Uterus (tissue), 4 donors: Measurements from ENCODE around the gene CACNB2. TPM values are rescaled to one million over a fixed set of nuclear protein-coding genes. Genes with fewer than 3 reads are reported as not detected.

Experiments used
- DNase-seq, 2 donors: peaks; one replicate each; pipeline ENCODE4 v3.0.0-alpha.2; 2019 to 2020
- H3K27ac ChIP-seq, 2 donors: fragments of 200-600 bp; sonication (generic); 1 replicate in 1 of 2; 2 replicates in 1 of 2; pipeline ENCODE4 v1.5.1; 2016 to 2018
- H3K27me3 ChIP-seq, 2 donors: fragments of 200-600 bp; sonication (generic); one replicate each; pipeline ENCODE4 v1.5.1; 2018 to 2019; ENCODE audit warnings: control low read depth in 1 of 2
- H3K36me3 ChIP-seq, 2 donors: fragments of 200-600 bp; sonication (generic); one replicate each; pipeline ENCODE4 v1.5.1; 2019; ENCODE audit warnings: control low read depth in 1 of 2
- H3K4me1 ChIP-seq, 2 donors: fragments of 200-600 bp; sonication (generic); one replicate each; pipeline ENCODE4 v1.5.1; 2018 to 2019; ENCODE audit warnings: control low read depth in 1 of 2
- H3K4me3 ChIP-seq, 2 donors: fragments of 200-600 bp; sonication (generic); 1 replicate in 1 of 2; 2 replicates in 1 of 2; pipeline ENCODE4 v1.5.1; 2018 to 2019; ENCODE audit warnings: mild to moderate bottlenecking in 1 of 2
- H3K9me3 ChIP-seq, 2 donors: fragments of 200-600 bp; sonication (generic); one replicate each; pipeline ENCODE4 v1.5.1; 2019; ENCODE audit warnings: control low read depth in 1 of 2
- CTCF ChIP-seq, 4 experiments: fragments of 200-600 bp in 2 of 4; fragments of 450-650 bp in 2 of 4; sonication (generic) in 2 of 4; IDR thresholded peaks; one replicate each; pipeline ENCODE4 v1.5.1; 2016 to 2019; ENCODE audit warnings: antibody characterized with exemption in 4 of 4, mild to moderate bottlenecking in 2 of 4, moderate library complexity in 1 of 4
- POLR2A ChIP-seq, 2 donors: fragments of 450-650 bp; IDR thresholded peaks; one replicate each; pipeline ENCODE4 v1.6.1; 2016; ENCODE audit warnings: antibody characterized with exemption in 2 of 2, mild to moderate bottlenecking in 1 of 2, moderate library complexity in 1 of 2
- intact Hi-C: fragments of 100-400 bp; cut with DNase I; formaldehyde crosslinking; loops from one replicate; pipeline ENCODE4 v1.15.1; 2023; ENCODE audit warnings: low total_unique reads
- total RNA-seq, 4 donors: library from RNA; depleted of rRNA in 3 of 4; stranded (reverse); fragments of >200 nt in 3 of 4; gene quantifications; one replicate each; pipeline versions ENCODE4 v1.1.0 to v1.2.4, GENCODE V29; 2014 to 2023
- donor health status: DM: yes; HTN: yes; CAD: no.

CACNB2 gene
- total RNA-seq, 4 donors from 2014 or later: 19.4 to 33.0 (median 27.0) TPM

DNA sequence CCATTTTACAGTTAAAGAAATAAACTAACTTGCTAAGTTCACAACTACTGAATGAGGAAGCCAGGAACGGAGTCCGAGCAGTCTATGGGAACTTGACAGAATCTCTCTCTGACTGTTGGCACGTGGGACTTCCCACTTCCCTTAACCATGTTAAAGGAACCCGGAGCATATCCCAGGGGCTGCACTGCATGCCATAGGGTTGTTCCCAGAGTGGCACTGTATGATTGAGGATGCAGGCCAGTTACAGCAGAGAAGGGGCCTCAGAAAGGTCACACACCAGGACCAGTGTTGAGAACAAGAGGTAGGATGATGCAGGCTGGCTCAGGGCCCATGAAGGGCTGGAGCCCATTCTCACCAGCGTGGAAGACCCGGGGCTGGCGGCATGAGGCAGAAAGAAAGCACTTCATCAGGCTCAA lies 309.4 kb downstream of the CACNB2 start:
- intact Hi-C loops: no loop called here
- Histone ChIP-seq H3K4me3 (no peak overlapping the region), H3K9me3 (no peaks in the 10 kb centered on the region), H3K27me3 (no peaks in the 10 kb centered on the region), H3K4me1 (no peaks in the 10 kb centered on the region), H3K27ac (no peak overlapping the region), H3K36me3 (no peaks in the 10 kb centered on the region)
- TF ChIP-seq CTCF (IDR thresholded peaks at IDR 0.05) (no peak), POLR2A (IDR thresholded peaks at IDR 0.05) (no peak)
- no peak for DNase-seq

DNA sequence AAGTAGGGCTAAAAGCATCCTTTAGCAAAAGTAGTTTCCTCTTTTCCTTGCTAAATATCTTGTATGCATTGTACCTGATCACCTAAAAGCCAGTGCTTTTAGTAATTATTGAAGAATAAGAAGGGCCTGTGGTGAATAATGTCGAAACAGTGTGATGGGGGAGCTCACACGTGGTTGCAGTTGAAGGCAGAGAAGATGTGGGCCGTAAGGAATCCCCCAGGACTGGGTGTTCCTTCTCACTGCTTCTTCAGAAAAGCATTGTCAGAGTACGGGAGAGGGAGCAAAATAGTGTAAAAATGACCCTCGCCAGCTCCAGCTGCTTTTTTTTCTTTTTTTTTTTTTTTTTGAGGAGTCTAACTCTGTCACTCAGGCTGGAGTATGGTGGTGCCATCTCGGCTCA lies 310.1 kb downstream of the CACNB2 start:
- no peaks in the 10 kb centered on the region for H3K27me3 ChIP-seq
- no peaks in the 10 kb centered on the region for H3K9me3 ChIP-seq
- H3K4me3 ChIP-seq: no peak overlapping the region
- intact Hi-C loops: no loop called here
- no peaks in the 10 kb centered on the region for H3K4me1 ChIP-seq
- H3K27ac ChIP-seq: no peak overlapping the region
- H3K36me3 ChIP-seq: no peaks in the 10 kb centered on the region
- TF ChIP-seq POLR2A (IDR thresholded peaks at IDR 0.05): no peak
- no peak for TF ChIP-seq CTCF (IDR thresholded peaks at IDR 0.05)
- no peak for DNase-seq

DNA sequence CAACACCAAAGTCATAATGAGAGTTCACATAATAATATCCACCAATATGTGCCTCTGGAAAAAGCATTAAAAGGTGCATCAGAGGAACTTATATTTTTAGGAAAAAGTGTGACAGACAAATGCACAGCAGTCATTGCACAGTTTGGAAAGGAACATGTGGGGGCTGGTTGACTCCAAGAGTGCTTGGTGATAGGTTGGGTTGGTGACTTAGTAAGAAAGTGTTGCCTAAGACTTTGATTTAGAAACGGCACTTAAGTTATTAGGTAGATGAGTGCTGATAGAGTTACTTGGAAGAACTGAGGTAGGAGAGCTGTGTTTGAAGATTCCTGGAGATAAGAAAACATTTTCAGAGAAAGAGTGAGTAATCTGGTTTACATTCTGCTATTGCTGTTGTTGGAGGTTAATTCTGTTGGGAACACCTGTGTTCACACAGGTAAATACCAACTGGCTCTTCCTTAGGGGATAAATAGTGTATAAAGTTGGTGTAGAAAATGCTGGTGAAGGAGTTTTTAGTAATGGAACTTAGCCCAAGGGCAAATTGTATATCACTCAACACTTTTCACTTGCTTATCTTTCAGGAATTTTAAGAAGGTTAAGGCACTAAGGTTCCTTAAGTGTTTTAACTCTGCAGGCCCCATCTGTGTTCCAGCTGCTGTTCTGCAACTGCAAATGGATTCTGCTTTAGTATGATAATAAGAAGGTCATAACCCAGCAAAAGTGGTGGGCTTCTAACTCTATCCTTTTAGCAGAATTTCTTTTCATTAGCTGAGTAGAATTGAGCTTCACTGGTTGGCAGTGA lies 315.1 kb downstream of the CACNB2 start:
- DNase-seq: no peak
- intact Hi-C loops: no loop called here
- no peaks in the 10 kb centered on the region for H3K4me1 ChIP-seq
- TF ChIP-seq CTCF (IDR thresholded peaks at IDR 0.05) (no peak), POLR2A (IDR thresholded peaks at IDR 0.05) (no peak)
- H3K9me3 ChIP-seq: no peaks in the 10 kb centered on the region
- H3K27ac ChIP-seq: no peak overlapping the region
- H3K4me3 ChIP-seq: no peak overlapping the region
- no peaks in the 10 kb centered on the region for H3K27me3 ChIP-seq
- H3K36me3 ChIP-seq: no peaks in the 10 kb centered on the region

DNA sequence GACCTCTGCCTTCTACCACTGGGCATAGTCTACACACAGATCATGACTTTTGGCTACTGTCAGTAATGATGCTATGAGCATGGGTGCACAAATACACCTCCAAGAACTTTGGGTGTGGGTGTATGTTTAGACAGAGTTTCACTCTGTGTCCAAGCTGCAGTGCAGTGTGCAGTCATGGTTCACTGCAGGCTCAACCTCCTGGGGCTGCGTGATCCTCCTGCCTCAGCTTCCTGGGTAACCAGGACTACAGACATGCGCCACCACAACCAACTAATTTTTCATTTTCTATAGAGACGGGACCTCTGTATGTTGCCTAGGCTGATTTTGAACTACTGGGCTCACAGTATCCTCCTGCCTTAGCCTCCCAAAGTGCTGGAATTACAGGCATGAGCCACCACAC lies 316.8 kb downstream of the CACNB2 start:
- TF ChIP-seq POLR2A (IDR thresholded peaks at IDR 0.05): no peak
- TF ChIP-seq CTCF (IDR thresholded peaks at IDR 0.05): no peak
- intact Hi-C loops: no loop called here

GRCh38 chr10:18460032-18460431 lies 319.8 kb downstream of the CACNB2 start:
- no peak for DNase-seq
- no peaks in the 10 kb centered on the region for H3K9me3 ChIP-seq
- H3K36me3 ChIP-seq: no peaks in the 10 kb centered on the region
- no peaks in the 10 kb centered on the region for H3K27me3 ChIP-seq
- H3K4me1 ChIP-seq: no peaks in the 10 kb centered on the region
- intact Hi-C loops: no loop called here
- TF ChIP-seq POLR2A (IDR thresholded peaks at IDR 0.05) (no peak), CTCF (IDR thresholded peaks at IDR 0.05) (no peak)
- no peak overlapping the region for H3K4me3 ChIP-seq
- H3K27ac ChIP-seq: no peak overlapping the region

More for the DNA sequence above, 316.8 kb downstream of the CACNB2 start:
- no peak overlapping the region for H3K4me3 ChIP-seq
- H3K36me3 ChIP-seq: no peaks in the 10 kb centered on the region
- H3K4me1 ChIP-seq: no peaks in the 10 kb centered on the region
- no peaks in the 10 kb centered on the region for H3K9me3 ChIP-seq
- no peak for DNase-seq
- no peaks in the 10 kb centered on the region for H3K27me3 ChIP-seq
- H3K27ac ChIP-seq: no peak overlapping the region
